Activated B cell treated with CpG ODN at 0.5 μM for 24 hours (primary cell): ENCODE results near the gene TMEM120B. TPM values are rescaled to one million over a fixed set of nuclear protein-coding genes. Genes with fewer than 3 reads are reported as not detected.
A peak's percentile ranks its signal among the peaks of the same experiment; 100 is the strongest.

Experiments
- ATAC-seq: fragments of 200-7000 bp; cut with Tn5 transposase; one replicate; pipeline ENCODE4 v1.10.0; 2021; ENCODE audit warnings: low read depth, mild to moderate bottlenecking, moderate library complexity
- CTCF ChIA-PET: fragments of 350-600 bp; sonication (Branson Sonifier 250); formaldehyde crosslinking; loops from one replicate; lab custom pipeline; 2021; ENCODE audit warnings: antibody characterized with exemption; lab: Charles Lee
- POLR2A ChIA-PET: fragments of 350-600 bp; sonication (Branson Sonifier 250); formaldehyde crosslinking; loops from one replicate; lab custom pipeline; 2021; ENCODE audit warnings: antibody characterized with exemption; lab: Charles Lee
- DNase-seq: peaks from one replicate; pipeline ENCODE4 v3.0.0; 2022
- H3K27ac Mint-ChIP-seq: one replicate; pipeline ENCODE4 v1.8.0; 2020; ENCODE audit warnings: mixed read lengths
- H3K27me3 Mint-ChIP-seq: one replicate; pipeline ENCODE4 v1.8.0; 2021; ENCODE audit warnings: mixed read lengths
- H3K36me3 Mint-ChIP-seq: one replicate; pipeline ENCODE4 v1.8.0; 2021; ENCODE audit warnings: low read depth, mixed read lengths
- H3K4me1 Mint-ChIP-seq: one replicate; pipeline ENCODE4 v1.8.0; 2021; ENCODE audit warnings: mixed read lengths
- H3K4me3 Mint-ChIP-seq: one replicate; pipeline ENCODE4 v1.8.0; 2020; ENCODE audit warnings: mild to moderate bottlenecking, mixed read lengths
- H3K9me3 Mint-ChIP-seq: one replicate; pipeline ENCODE4 v1.8.0; 2020; ENCODE audit warnings: mixed read lengths
- CTCF ChIP-seq: fragments of 200-600 bp; IDR thresholded peaks from one replicate; pipeline ENCODE4 v1.8.0; 2022; ENCODE audit warnings: antibody characterized with exemption, mild to moderate bottlenecking
- intact Hi-C: fragments of 100-400 bp; cut with micrococcal nuclease; formaldehyde crosslinking; loops from one replicate; pipeline ENCODE4 v1.15.1; 2024
- total RNA-seq: library from RNA; stranded (reverse); gene quantifications from 2 replicates; pipeline ENCODE4 v1.2.3, GENCODE V29; 2022

Gene TMEM120B
- total RNA-seq, 1 donor from 2014 or later: 8.3 TPM

- H3K36me3 Mint-ChIP-seq: peaks cover 57% of the 10 kb centered on the region
- CTCF ChIA-PET: interaction anchor here (14.3 kb wide), 1 partner anchor 12 kb away, joined by 635 read pairs; the partner anchor contains the start of gene RHOF
- peak overlapping the region; percentile 90 for H3K27ac Mint-ChIP-seq
- no peak for TF ChIP-seq CTCF
- no peaks in the 10 kb centered on the region for H3K9me3 Mint-ChIP-seq
- peak; percentile 32 for ATAC-seq
- intact Hi-C loops: no loop called here
- H3K27me3 Mint-ChIP-seq: no peaks in the 10 kb centered on the region
- peak overlapping the region; percentile 87 for H3K4me3 Mint-ChIP-seq
- POLR2A ChIA-PET: interaction anchor here (0.6 to 29.6 kb wide), 8 partner anchors 18 to 1606 kb away, joined by 3 to 1155 read pairs (median 5); partner anchors contain the start of genes RHOF and SETD1B
- DNase-seq: peak; percentile 68
- peaks cover 57% of the 10 kb centered on the region for H3K4me1 Mint-ChIP-seq
These were observed 93.5 kb downstream of the TMEM120B start for GRCh38 chr12:121806009-121806545.

- H3K4me1 Mint-ChIP-seq: peaks cover 58% of the 10 kb centered on the region
- no peak for TF ChIP-seq CTCF
- no peaks in the 10 kb centered on the region for H3K27me3 Mint-ChIP-seq
- peaks cover 53% of the 10 kb centered on the region for H3K36me3 Mint-ChIP-seq
- peak overlapping the region; percentile 90 for H3K27ac Mint-ChIP-seq
- H3K9me3 Mint-ChIP-seq: no peaks in the 10 kb centered on the region
- ATAC-seq (no peak), DNase-seq (no peak)
- H3K4me3 Mint-ChIP-seq: peak overlapping the region; percentile 87
- ChIA-PET POLR2A (interaction anchor here (0.6 to 29.6 kb wide), 9 partner anchors 17 to 1606 kb away, joined by 3 to 1155 read pairs (median 4); partner anchors contain the start of genes RHOF and SETD1B), CTCF (interaction anchor here (0.8 to 14.3 kb wide), 2 partner anchors 12 to 25 kb away, joined by 3 to 635 read pairs; partner anchors contain the start of gene RHOF)
- intact Hi-C loops: loop anchor here (1.0 kb wide), 1 partner anchor 11 kb away; no protein-coding TSS in a partner anchor
These were observed 94.2 kb downstream of the TMEM120B start for GRCh38 chr12:121806546-121807423.

- ChIA-PET CTCF (interaction anchor here (14.3 kb wide), 1 partner anchor 13 kb away, joined by 635 read pairs; the partner anchor contains the start of gene RHOF), POLR2A (interaction anchor here (0.5 to 29.6 kb wide), 5 partner anchors 20 to 1311 kb away, joined by 3 to 1155 read pairs (median 4); partner anchors contain the start of genes RHOF and SETD1B)
- DNase-seq (no peak), ATAC-seq (no peak)
- Mint-ChIP-seq H3K4me3 (peak overlapping the region; percentile 32), H3K9me3 (no peaks in the 10 kb centered on the region), H3K27ac (peak overlapping the region; percentile 46), H3K27me3 (no peaks in the 10 kb centered on the region), H3K36me3 (peaks cover 51% of the 10 kb centered on the region), H3K4me1 (peaks cover 60% of the 10 kb centered on the region)
- intact Hi-C loops: loop anchor here (1.0 kb wide), 1 partner anchor 12 kb away; no protein-coding TSS in a partner anchor
- TF ChIP-seq CTCF: no peak
These were observed 95.2 kb downstream of the TMEM120B start for GRCh38 chr12:121807642-121808347.

- DNase-seq (no peak), ATAC-seq (no peak)
- Mint-ChIP-seq H3K27ac (peak overlapping the region; percentile 6), H3K9me3 (no peaks in the 10 kb centered on the region), H3K4me1 (peaks cover 67% of the 10 kb centered on the region), H3K4me3 (no peak overlapping the region), H3K27me3 (no peaks in the 10 kb centered on the region), H3K36me3 (peaks cover 53% of the 10 kb centered on the region)
- ChIA-PET CTCF (interaction anchor here (14.3 kb wide), 1 partner anchor 14 kb away, joined by 635 read pairs; the partner anchor contains the start of gene RHOF), POLR2A (interaction anchor here (29.6 kb wide), 1 partner anchor 21 kb away, joined by 1155 read pairs; the partner anchor contains the start of genes RHOF and SETD1B)
- intact Hi-C loops: no loop called here
- no peak for TF ChIP-seq CTCF
These were observed 96.1 kb downstream of the TMEM120B start for GRCh38 chr12:121808623-121809022.
